Endothelial cell of umbilical vein (primary cell): Measurements from ENCODE around the gene ZBTB7C. TPM values are rescaled to one million over a fixed set of nuclear protein-coding genes. Genes with fewer than 3 reads are reported as not detected.

ENCODE experiments used
- BruUV-seq: library from RNA; stranded (reverse); fragments of 400-500 nt; replicated peaks from 2 replicates; lab custom pipeline; 2021; lab: Mats Ljungman, UMichigan
- CTCF ChIA-PET: fragments of 300-600, 350-600 bp; sonication (Branson Sonifier 250); formaldehyde crosslinking; loops from one replicate; lab custom pipeline; 2021; ENCODE audit warnings: antibody characterized with exemption, inconsistent platforms; lab: Charles Lee
- POLR2A ChIA-PET: fragments of 300-600, 350-600 bp; sonication (Branson Sonifier 250); formaldehyde crosslinking; loops from one replicate; lab custom pipeline; 2021; ENCODE audit warnings: antibody characterized with exemption, inconsistent platforms; lab: Charles Lee
- DNase-seq: peaks from one replicate; pipeline ENCODE4 v3.0.0-alpha.2; 2011; ENCODE audit warnings: low read depth, low spot score
- FAIRE-seq: peaks from 2 replicates; lab custom pipeline; 2011; peaks lifted over from hg19 to GRCh38; lab: Jason Lieb, UNC
- H2AFZ ChIP-seq: 2 replicates; pipeline ENCODE4 v1.6.0; 2012; ENCODE audit warnings: low read depth, low read length, control low read depth, inconsistent platforms
- H3K27ac ChIP-seq: 2 replicates; pipeline ENCODE4 v1.5.1; 2011; ENCODE audit warnings: low read depth, mild to moderate bottlenecking, control low read depth, low read length, moderate library complexity; ENCODE audit not compliant: insufficient read depth
- H3K27me3 ChIP-seq, 2 experiments: 2 replicates each; pipeline versions ENCODE4 v1.6.0 to v1.6.1; 2011; ENCODE audit warnings: low read length in 2 of 2, mixed read lengths in 1 of 2; ENCODE audit not compliant: control insufficient read depth in 2 of 2, insufficient read depth in 2 of 2
- H3K36me3 ChIP-seq, 2 experiments: 2 replicates in 1 of 2; 3 replicates in 1 of 2; pipeline ENCODE4 v1.5.1; 2011; ENCODE audit warnings: low read length in 2 of 2, mild to moderate bottlenecking in 1 of 2, moderate library complexity in 1 of 2; ENCODE audit not compliant: control insufficient read depth in 2 of 2, insufficient read depth in 2 of 2; ENCODE audit errors: extremely low read depth in 1 of 2
- H3K4me1 ChIP-seq: 3 replicates; pipeline ENCODE4 v1.5.1; 2011; ENCODE audit warnings: mild to moderate bottlenecking, low read length; ENCODE audit not compliant: control insufficient read depth, insufficient read depth; ENCODE audit errors: extremely low read depth
- H3K4me2 ChIP-seq: 2 replicates; pipeline ENCODE4 v1.6.1; 2011; ENCODE audit warnings: low read length, control low read depth, mixed read lengths; ENCODE audit not compliant: insufficient read depth
- H3K4me3 ChIP-seq, 3 experiments: fragments of 200-600 bp in 1 of 3; sonication (generic), shearing (Covaris generic) in 1 of 3; replicated peaks in 1 of 3; 2 replicates each; pipeline ENCODE4 v1.5.1; 2011 to 2016; ENCODE audit warnings: control low read depth in 3 of 3, low read length in 3 of 3, mild to moderate bottlenecking in 2 of 3, inconsistent platforms in 1 of 3, low read depth in 1 of 3, moderate library complexity in 1 of 3; ENCODE audit not compliant: insufficient read depth in 1 of 3
- H3K79me2 ChIP-seq: 2 replicates; pipeline ENCODE4 v1.6.0; 2012; ENCODE audit warnings: low read length, inconsistent platforms; ENCODE audit not compliant: control insufficient read depth, insufficient read depth
- H3K9ac ChIP-seq: replicated peaks from 2 replicates; pipeline ENCODE3; 2011; ENCODE audit warnings: low read length, control low read depth; ENCODE audit not compliant: insufficient read depth; ENCODE audit errors: extremely low read depth
- H3K9me1 ChIP-seq: replicated peaks from 3 replicates; pipeline ENCODE4 v1.6.0; 2011; ENCODE audit warnings: mild to moderate bottlenecking, low read length; ENCODE audit not compliant: control insufficient read depth, insufficient read depth; ENCODE audit errors: extremely low read depth
- H3K9me3 ChIP-seq: replicated peaks from 2 replicates; pipeline ENCODE4 v1.5.1; 2012; ENCODE audit warnings: low read length, inconsistent platforms; ENCODE audit not compliant: control insufficient read depth, insufficient read depth
- H4K20me1 ChIP-seq: replicated peaks from 2 replicates; pipeline ENCODE3; 2011; ENCODE audit warnings: mild to moderate bottlenecking, low read length; ENCODE audit not compliant: control insufficient read depth, insufficient read depth; ENCODE audit errors: extremely low read depth
- CTCF ChIP-seq, 2 donors: IDR thresholded peaks; 1 replicate in 1 of 2; 2 replicates in 1 of 2; pipeline ENCODE4 v1.5.1; 2011; ENCODE audit warnings: low read length in 2 of 2, mild to moderate bottlenecking in 2 of 2, moderate library complexity in 2 of 2, control low read depth in 1 of 2, inconsistent platforms in 1 of 2, low read depth in 1 of 2; ENCODE audit not compliant: insufficient read depth in 1 of 2; ENCODE audit errors: extremely low read depth in 1 of 2
- EZH2 ChIP-seq: IDR thresholded peaks from 2 replicates; pipeline ENCODE4 v1.6.1; 2012; ENCODE audit warnings: borderline replicate concordance, low read depth, mild to moderate bottlenecking, moderate library complexity, low read length, inconsistent platforms; ENCODE audit not compliant: severe bottlenecking
- FOS ChIP-seq: IDR thresholded peaks from 2 replicates; pipeline ENCODE4 v1.6.1; 2011; ENCODE audit warnings: mild to moderate bottlenecking, low read length, moderate library complexity, borderline replicate concordance; ENCODE audit not compliant: insufficient read depth
- GATA2 ChIP-seq: IDR thresholded peaks from 2 replicates; pipeline ENCODE4 v1.7.0; 2011; ENCODE audit warnings: low read depth, mild to moderate bottlenecking, moderate library complexity, mixed read lengths, low read length; ENCODE audit not compliant: insufficient read length, insufficient read depth
- JUN ChIP-seq: IDR thresholded peaks from 2 replicates; pipeline ENCODE4 v1.6.1; 2011; ENCODE audit warnings: borderline replicate concordance, low read depth; ENCODE audit not compliant: insufficient read length, insufficient read depth
- MYC ChIP-seq: IDR thresholded peaks from one replicate; pipeline ENCODE4 v1.6.1; 2011; ENCODE audit warnings: mild to moderate bottlenecking, low read depth, low read length
- POLR2A ChIP-seq: IDR thresholded peaks from 2 replicates; pipeline ENCODE4 v1.6.1; 2012; ENCODE audit warnings: low read depth, mild to moderate bottlenecking, control low read depth, low read length
- POLR2AphosphoS5 ChIP-seq: IDR thresholded peaks from 2 replicates; pipeline ENCODE4 v1.6.1; 2012; ENCODE audit warnings: low read depth, mild to moderate bottlenecking, control low read depth, low read length, moderate library complexity; ENCODE audit not compliant: insufficient read depth
- dilution Hi-C: fragments of 300-500 bp; cut with MboI; formaldehyde crosslinking; loops from one replicate; pipeline ENCODE4 v1.15.0; 2019; ENCODE audit warnings: low sequenced_read_pairs; ENCODE audit not compliant: extremely low pct_ligation_motif_present
- intact Hi-C: fragments of 100-400 bp; cut with micrococcal nuclease; formaldehyde crosslinking; loops from one replicate; pipeline ENCODE4 v1.10.0; 2022
- polyA plus RNA-seq, 4 experiments: library from polyadenylated mRNA; depleted of rRNA in 3 of 4; stranded (reverse) in 3 of 4; unstranded in 1 of 4; fragments of >200 nt; gene quantifications; 2 replicates each; pipeline versions ENCODE4 v1.2.1 to v1.2.3, GENCODE V29; 2011 to 2012; ENCODE audit warnings: missing spikeins in 1 of 4
- total RNA-seq: library from RNA; stranded (reverse); gene quantifications from 2 replicates; pipeline ENCODE4 v1.2.3, GENCODE V29; 2021
- TF ChIP-seq, protein P1 (sequence below): IDR thresholded peaks from 2 replicates; pipeline ENCODE4 v1.6.1; 2011; ENCODE audit not compliant: insufficient read depth, insufficient read length

ZBTB7C gene
- total and polyA plus RNA-seq, 2 donors (not counting 3 experiments of a cell fraction or from before 2014, with no cell fraction given): not detected

GRCh38 chr18:48206887-48207286, 202.3 kb downstream of the ZBTB7C start:
- Histone ChIP-seq H3K9me3 (no peaks in the 10 kb centered on the region), H4K20me1 (no peaks in the 10 kb centered on the region), H3K4me1 (no peaks in the 10 kb centered on the region), H3K9ac (no peak overlapping the region), H3K79me2 (no peaks in the 10 kb centered on the region), H2AFZ (no peak overlapping the region), H3K36me3 (no peaks in the 10 kb centered on the region), H3K27ac (no peak overlapping the region), H3K4me2 (no peak overlapping the region), H3K27me3 (peaks cover 0 to 1% of the 10 kb centered on the region in 2 experiments), H3K4me3 (no peak overlapping the region), H3K9me1 (no peaks in the 10 kb centered on the region)
- FAIRE-seq (no peak), DNase-seq (no peak)
- TF ChIP-seq EZH2 (no peak), FOS (no peak), JUN (no peak), GATA2 (no peak), POLR2A (no peak), CTCF (IDR thresholded peaks at IDR 0.05; ENCODE audit: extremely low read depth in 1 of 2, insufficient read depth in 1 of 2, low read depth in 1 of 2, low read length in 2 of 2) (no peak), POLR2AphosphoS5 (no peak), MYC (no peak)
- TF ChIP-seq, protein P1, sequence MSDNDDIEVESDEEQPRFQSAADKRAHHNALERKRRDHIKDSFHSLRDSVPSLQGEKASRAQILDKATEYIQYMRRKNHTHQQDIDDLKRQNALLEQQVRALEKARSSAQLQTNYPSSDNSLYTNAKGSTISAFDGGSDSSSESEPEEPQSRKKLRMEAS: no peak
- dilution Hi-C loops (no loop called here), intact Hi-C loops (no loop called here)
- CTCF ChIA-PET: interaction anchor here (1.4 kb wide), 2 partner anchors 10 to 23 kb away, joined by 3 read pairs; no protein-coding TSS in a partner anchor
- BruUV-seq: no TSS peak
- POLR2A ChIA-PET: no interaction called here
